IPS-NIHi7 (cell line): ENCODE data around the gene EEIG1.
A peak's percentile ranks its signal among the peaks of the same experiment; 100 is the strongest.

Source experiments
- DNase-seq: peaks from one replicate; pipeline ENCODE4 v3.0.0; 2012; ENCODE audit warnings: mixed read lengths; ENCODE audit errors: extremely low spot score

The EEIG1 gene

GRCh38 chr9:127974769-127975261 is 6.0 kb downstream of the EEIG1 start:
- DNase-seq: no peak

GRCh38 chr9:127974001-127974768 is 6.6 kb downstream of the EEIG1 start:
- DNase-seq: no peak

GRCh38 chr9:127973169-127974000 is 7.4 kb downstream of the EEIG1 start:
- DNase-seq: no peak

GRCh38 chr9:127972236-127972871 is 8.4 kb downstream of the EEIG1 start:
- no peak for DNase-seq

- DNase-seq: peak; percentile 52
Observed at GRCh38 chr9:127971357-127972235, 9.2 kb downstream of the EEIG1 start.

- DNase-seq: no peak
Observed at GRCh38 chr9:127970401-127971313, 10.1 kb downstream of the EEIG1 start.

GRCh38 chr9:127968700-127969383 is 11.9 kb downstream of the EEIG1 start:
- DNase-seq: no peak

GRCh38 chr9:127968042-127968441 is 12.7 kb downstream of the EEIG1 start:
- no peak for DNase-seq

- DNase-seq: no peak
Observed at GRCh38 chr9:127967151-127967809, 13.5 kb downstream of the EEIG1 start.

- DNase-seq: no peak
Observed at GRCh38 chr9:127966416-127967150, 14.2 kb downstream of the EEIG1 start.

GRCh38 chr9:127965953-127966352 is 14.8 kb downstream of the EEIG1 start:
- DNase-seq: no peak

GRCh38 chr9:127963359-127964064 is 17.3 kb downstream of the EEIG1 start:
- no peak for DNase-seq

GRCh38 chr9:127963041-127963358 is 17.8 kb downstream of the EEIG1 start:
- DNase-seq: no peak

GRCh38 chr9:127962278-127962677 is 18.5 kb downstream of the EEIG1 start:
- no peak for DNase-seq

GRCh38 chr9:127961613-127962155 is 19.1 kb downstream of the EEIG1 start:
- DNase-seq: no peak

GRCh38 chr9:127961155-127961490 is 19.7 kb downstream of the EEIG1 start:
- DNase-seq: no peak

GRCh38 chr9:127960410-127961154 is 20.2 kb downstream of the EEIG1 start:
- no peak for DNase-seq
